K562 (cell line): ENCODE data around the gene P2RX3.

Experiments
- CHD4 ChIP-seq: fragments of 200-600 bp; sonication (generic); IDR thresholded peaks from 3 replicates; pipeline ENCODE4 v1.6.1; 2012; ENCODE audit warnings: low read depth, mild to moderate bottlenecking, mixed read lengths, low read length, inconsistent platforms; ENCODE audit not compliant: insufficient read depth, insufficient replicate concordance, poor library complexity, severe bottlenecking
- KDM1A ChIP-seq, 2 experiments: fragments of 450-650 bp; IDR thresholded peaks; 2 replicates each; pipeline ENCODE4 v1.6.1; 2016; ENCODE audit warnings: mild to moderate bottlenecking in 2 of 2
- PYGO2 ChIP-seq: fragments of 450-650 bp; IDR thresholded peaks from 2 replicates; pipeline ENCODE4 v1.6.1; 2016; ENCODE audit warnings: mild to moderate bottlenecking, missing genetic modification characterization, moderate library complexity, missing compliant biosample characterization

DNA sequence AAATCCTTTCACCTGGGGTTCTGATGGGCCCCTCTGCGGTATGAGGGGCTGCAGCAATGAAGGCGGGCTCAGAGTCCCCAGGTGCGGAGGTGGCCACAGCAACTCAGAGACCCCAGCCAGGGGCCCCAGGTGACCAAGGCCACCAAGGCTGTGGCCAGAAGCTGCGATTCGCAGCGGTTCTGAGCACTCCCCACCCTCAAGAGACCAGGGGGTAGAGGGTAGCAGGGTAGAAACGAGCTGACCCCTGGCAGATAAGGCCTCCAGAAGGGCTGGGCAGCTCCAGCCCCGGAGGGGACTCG lies 14.3 kb upstream of the P2RX3 start:
- TF ChIP-seq KDM1A (IDR thresholded peaks at IDR 0.05) = no peak
- TF ChIP-seq PYGO2 (tag) = no peak
- TF ChIP-seq CHD4 = no peak
